Activated CD4-positive, alpha-beta memory T cell treated with anti-CD3 and anti-CD28 coated beads, Interleukin-2, amount 10 ng/mL, durations not matched to agents 7 days and 5 days (primary cell): ENCODE results near the gene PFKP. TPM values are rescaled to one million over a fixed set of nuclear protein-coding genes. Genes with fewer than 3 reads are reported as not detected.

Experiments
- CTCF ChIA-PET: fragments of 350-600 bp; sonication (Branson Sonifier 250); formaldehyde crosslinking; loops from one replicate; lab custom pipeline; 2021; ENCODE audit warnings: antibody characterized with exemption, inconsistent platforms; lab: Charles Lee
- POLR2A ChIA-PET: fragments of 350-600 bp; sonication (Branson Sonifier 250); formaldehyde crosslinking; loops from one replicate; lab custom pipeline; 2021; ENCODE audit warnings: antibody characterized with exemption; lab: Charles Lee
- DNase-seq: peaks from one replicate; pipeline ENCODE4 v3.0.0-alpha.2; 2020
- H3K27ac Mint-ChIP-seq: one replicate; pipeline ENCODE4 v1.8.0; 2021; ENCODE audit warnings: mild to moderate bottlenecking, mixed read lengths
- H3K27me3 Mint-ChIP-seq: one replicate; pipeline ENCODE4 v1.8.0; 2021; ENCODE audit warnings: mixed read lengths
- H3K36me3 Mint-ChIP-seq: one replicate; pipeline ENCODE4 v1.8.0; 2021; ENCODE audit warnings: low read depth, mixed read lengths
- H3K4me1 Mint-ChIP-seq: one replicate; pipeline ENCODE4 v1.8.0; 2021; ENCODE audit warnings: mixed read lengths
- H3K4me3 Mint-ChIP-seq: one replicate; pipeline ENCODE4 v1.8.0; 2021; ENCODE audit warnings: mild to moderate bottlenecking, mixed read lengths
- H3K9me3 Mint-ChIP-seq: one replicate; pipeline ENCODE4 v1.8.0; 2021; ENCODE audit warnings: mixed read lengths
- total RNA-seq, 2 experiments: library from RNA; stranded (reverse); gene quantifications; one replicate each; pipeline ENCODE4 v1.2.3, GENCODE V29; 2021

Gene PFKP
- total RNA-seq, 2 experiments from 2014 or later: 214 to 215 TPM

- peaks cover 8% of the 10 kb centered on the region for H3K27me3 Mint-ChIP-seq
- peak overlapping the region; percentile 81 for H3K27ac Mint-ChIP-seq
- DNase-seq: peak; percentile 37
- no peaks in the 10 kb centered on the region for H3K9me3 Mint-ChIP-seq
- H3K4me3 Mint-ChIP-seq: peak overlapping the region; percentile 92
- peaks cover 40% of the 10 kb centered on the region for H3K36me3 Mint-ChIP-seq
- ChIA-PET CTCF (interaction anchor here (1.1 kb wide), 1 partner anchor 28 kb away, joined by 3 read pairs; no protein-coding TSS in a partner anchor), POLR2A (interaction anchor here (1.0 to 8.3 kb wide), 6 partner anchors 11 to 105 kb away, joined by 4 to 51 read pairs (median 5); partner anchors contain the start of gene PITRM1)
- peaks cover 36% of the 10 kb centered on the region for H3K4me1 Mint-ChIP-seq
These were observed 471 bp downstream of the PFKP start for GRCh38 chr10:3067859-3068179.

- H3K4me3 Mint-ChIP-seq: peak overlapping the region; percentile 92
- H3K9me3 Mint-ChIP-seq: no peaks in the 10 kb centered on the region
- CTCF ChIA-PET: interaction anchor here (1.1 kb wide), 1 partner anchor 27 kb away, joined by 3 read pairs; no protein-coding TSS in a partner anchor
- H3K27me3 Mint-ChIP-seq: peaks cover 8% of the 10 kb centered on the region
- H3K4me1 Mint-ChIP-seq: peaks cover 41% of the 10 kb centered on the region
- peaks cover 44% of the 10 kb centered on the region for H3K36me3 Mint-ChIP-seq
- POLR2A ChIA-PET: interaction anchor here (1.0 to 8.3 kb wide), 6 partner anchors 10 to 104 kb away, joined by 4 to 51 read pairs (median 5); partner anchors contain the start of gene PITRM1
- peak; percentile 69 for DNase-seq
- peak overlapping the region; percentile 81 for H3K27ac Mint-ChIP-seq
These were observed 1.0 kb downstream of the PFKP start for GRCh38 chr10:3068201-3068967.

GRCh38 chr10:3068968-3069737 lies 1.8 kb downstream of the PFKP start:
- POLR2A ChIA-PET: interaction anchor here (1.2 to 8.3 kb wide), 5 partner anchors 9 to 26 kb away, joined by 4 to 51 read pairs (median 15); no protein-coding TSS in a partner anchor
- Mint-ChIP-seq H3K4me1 (peaks cover 49% of the 10 kb centered on the region), H3K9me3 (no peaks in the 10 kb centered on the region), H3K36me3 (peaks cover 51% of the 10 kb centered on the region), H3K4me3 (peak overlapping the region; percentile 92), H3K27ac (peak overlapping the region; percentile 75), H3K27me3 (peaks cover 8% of the 10 kb centered on the region)
- CTCF ChIA-PET: interaction anchor here (1.1 to 1.3 kb wide), 2 partner anchors 22 to 26 kb away, joined by 3 to 4 read pairs; no protein-coding TSS in a partner anchor
- DNase-seq: peak; percentile 31

DNA sequence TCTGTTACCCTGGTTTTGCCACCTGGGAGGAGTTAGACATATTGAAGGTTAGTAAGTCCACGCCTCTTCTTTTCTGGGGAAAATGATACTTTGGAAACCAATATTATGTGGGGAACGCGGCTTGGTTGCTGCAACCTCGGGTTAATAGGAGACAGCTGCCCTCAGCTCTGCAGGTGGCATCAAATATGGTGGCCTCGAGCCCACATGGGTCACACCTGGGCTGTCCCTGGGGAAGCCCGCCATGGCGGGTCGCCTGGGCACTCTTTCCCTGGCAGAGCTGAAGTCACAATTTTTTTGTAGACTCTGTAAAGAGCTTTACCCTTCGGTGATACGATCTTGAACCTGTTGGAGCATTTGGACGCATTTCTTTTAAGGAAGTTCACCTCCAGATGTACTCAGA lies 2.5 kb downstream of the PFKP start:
- peaks cover 8% of the 10 kb centered on the region for H3K27me3 Mint-ChIP-seq
- peak overlapping the region; percentile 75 for H3K27ac Mint-ChIP-seq
- no peaks in the 10 kb centered on the region for H3K9me3 Mint-ChIP-seq
- DNase-seq: no peak
- H3K4me3 Mint-ChIP-seq: peak overlapping the region; percentile 84
- POLR2A ChIA-PET: interaction anchor here (1.5 to 8.3 kb wide), 4 partner anchors 11 to 103 kb away, joined by 10 to 51 read pairs (median 23); partner anchors contain the start of gene PITRM1
- CTCF ChIA-PET: interaction anchor here (0.8 to 1.3 kb wide), 3 partner anchors 21 to 25 kb away, joined by 3 to 4 read pairs (median 3); no protein-coding TSS in a partner anchor
- H3K4me1 Mint-ChIP-seq: peaks cover 54% of the 10 kb centered on the region
- H3K36me3 Mint-ChIP-seq: peaks cover 58% of the 10 kb centered on the region

DNA sequence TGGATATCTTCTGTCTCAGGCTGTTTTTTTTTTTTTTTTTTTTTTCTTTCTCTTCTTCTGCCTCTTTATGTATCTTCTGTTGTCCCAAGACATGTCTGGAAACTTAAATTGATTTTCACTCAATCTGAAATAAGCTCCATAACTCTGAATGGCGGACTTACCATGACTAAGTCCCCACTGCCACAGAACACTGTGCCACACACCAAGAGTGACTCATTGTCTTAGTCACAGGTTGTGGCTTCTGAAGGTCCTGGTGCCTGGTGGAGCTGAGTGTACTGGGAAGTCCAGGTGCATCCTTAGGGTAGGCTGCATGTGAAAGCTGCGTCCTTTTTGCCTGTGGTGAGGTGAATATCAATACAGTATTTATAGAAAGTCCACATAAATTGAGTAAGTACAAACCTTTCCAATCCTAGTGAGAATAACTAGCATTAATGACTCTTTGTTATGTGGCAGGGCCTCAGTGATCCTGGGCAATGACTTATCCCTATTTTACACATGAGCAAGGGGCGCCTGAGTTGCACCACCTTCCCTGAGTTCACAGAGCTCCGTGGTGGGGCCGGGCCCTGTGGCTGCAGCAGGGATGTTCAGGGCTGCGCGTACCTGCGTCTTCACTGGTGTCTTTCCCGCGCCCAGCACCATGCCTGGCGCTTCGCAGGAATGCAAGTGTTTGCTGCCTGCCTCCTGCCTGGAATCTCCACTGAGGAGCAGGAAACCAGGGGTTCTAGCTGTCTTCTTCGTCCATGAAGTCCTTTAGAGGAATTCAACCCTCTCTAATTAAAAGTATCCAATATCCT lies 4.3 kb downstream of the PFKP start:
- Mint-ChIP-seq H3K27ac (peak overlapping the region; percentile 36), H3K36me3 (peaks cover 71% of the 10 kb centered on the region), H3K27me3 (no peaks in the 10 kb centered on the region), H3K9me3 (no peaks in the 10 kb centered on the region), H3K4me1 (peaks cover 62% of the 10 kb centered on the region), H3K4me3 (peak overlapping the region; percentile 19)
- POLR2A ChIA-PET: interaction anchor here (0.7 to 8.3 kb wide), 6 partner anchors 9 to 101 kb away, joined by 3 to 51 read pairs (median 12); partner anchors contain the start of gene PITRM1
- peak; percentile 55 for DNase-seq
- CTCF ChIA-PET: interaction anchor here (0.6 to 1.2 kb wide), 4 partner anchors 18 to 203 kb away, joined by 3 to 4 read pairs (median 4); no protein-coding TSS in a partner anchor

DNA sequence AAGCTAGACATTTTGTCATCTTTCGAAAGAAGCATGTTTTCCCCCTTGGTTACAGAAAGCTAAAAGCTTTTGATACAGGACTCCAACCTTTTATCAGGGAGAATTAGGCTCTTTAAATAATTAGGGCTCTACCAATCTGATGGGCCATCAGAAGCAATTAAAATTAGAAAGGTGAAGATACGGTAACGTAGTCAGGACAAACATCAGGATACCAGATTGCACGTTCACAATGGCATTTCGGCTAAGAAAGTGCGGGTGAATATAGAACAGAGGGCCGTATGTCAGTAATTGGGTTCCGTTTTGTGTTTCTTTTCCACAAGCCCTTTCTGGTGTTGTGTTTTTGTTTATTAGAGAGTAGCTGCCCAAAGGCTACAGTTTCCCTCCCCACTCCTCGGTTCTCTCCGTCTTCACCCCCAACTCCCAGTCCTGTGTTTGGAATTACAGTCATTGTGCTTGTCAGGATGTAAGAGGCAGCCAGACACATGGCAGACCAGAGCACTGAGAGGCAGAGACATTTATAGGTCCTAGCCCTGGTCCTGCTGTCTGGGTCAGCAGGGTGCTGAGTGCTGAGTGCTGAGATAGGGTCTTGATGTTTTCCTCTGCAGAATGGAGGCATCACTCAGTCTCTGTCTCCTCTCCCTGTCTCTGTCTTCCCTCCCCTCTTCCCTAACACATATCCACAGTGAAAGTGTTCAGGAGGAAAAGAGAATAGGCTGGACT lies 5.5 kb downstream of the PFKP start:
- ChIA-PET CTCF (interaction anchor here (0.6 kb wide), 1 partner anchor 202 kb away, joined by 3 read pairs; no protein-coding TSS in a partner anchor), POLR2A (interaction anchor here (3.5 to 8.3 kb wide), 3 partner anchors 8 to 23 kb away, joined by 14 to 51 read pairs (median 32); no protein-coding TSS in a partner anchor)
- peak overlapping the region; percentile 13 for H3K27ac Mint-ChIP-seq

DNA sequence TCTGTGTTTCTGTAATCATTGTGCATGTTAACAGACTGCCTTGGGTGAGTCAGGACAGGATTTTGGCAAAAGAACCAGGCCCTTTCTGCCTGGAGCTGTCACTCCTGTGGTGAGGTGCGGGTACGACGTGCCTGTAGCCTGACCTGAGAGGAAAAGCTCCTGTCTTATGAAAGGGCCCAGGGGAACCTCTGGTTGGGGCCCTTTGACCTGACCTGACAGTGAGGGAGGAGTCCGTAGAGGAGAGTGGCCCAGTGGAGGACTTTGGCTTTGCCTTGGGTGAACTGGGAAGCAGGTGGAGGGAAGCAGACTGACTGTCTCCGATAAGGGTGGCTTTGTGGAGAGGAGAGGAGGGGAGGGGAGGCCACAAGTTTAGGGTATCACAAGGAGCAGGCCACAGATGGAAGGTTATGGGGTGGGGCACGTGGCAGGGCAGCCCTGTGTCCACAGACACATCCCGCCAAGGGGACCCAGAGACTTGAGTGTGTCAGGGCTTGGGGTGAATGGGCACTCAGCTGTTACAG lies 6.9 kb downstream of the PFKP start:
- POLR2A ChIA-PET: interaction anchor here (0.9 to 8.3 kb wide), 3 partner anchors 9 to 21 kb away, joined by 3 to 51 read pairs (median 4); no protein-coding TSS in a partner anchor
- CTCF ChIA-PET: no interaction called here
- H3K27me3 Mint-ChIP-seq: no peaks in the 10 kb centered on the region
- DNase-seq: no peak
- no peaks in the 10 kb centered on the region for H3K9me3 Mint-ChIP-seq
- H3K27ac Mint-ChIP-seq: peak overlapping the region; percentile 24
- peaks cover 68% of the 10 kb centered on the region for H3K4me1 Mint-ChIP-seq
- peaks cover 77% of the 10 kb centered on the region for H3K36me3 Mint-ChIP-seq
- H3K4me3 Mint-ChIP-seq: no peak overlapping the region

More for the DNA sequence above, 5.5 kb downstream of the PFKP start:
- Mint-ChIP-seq H3K9me3 (no peaks in the 10 kb centered on the region), H3K36me3 (peaks cover 77% of the 10 kb centered on the region), H3K4me3 (no peak overlapping the region), H3K27me3 (no peaks in the 10 kb centered on the region), H3K4me1 (peaks cover 66% of the 10 kb centered on the region)
- no peak for DNase-seq

- Mint-ChIP-seq H3K36me3 (peaks cover 74% of the 10 kb centered on the region), H3K4me3 (no peak overlapping the region), H3K9me3 (no peaks in the 10 kb centered on the region), H3K27ac (no peak overlapping the region), H3K4me1 (peaks cover 64% of the 10 kb centered on the region), H3K27me3 (no peaks in the 10 kb centered on the region)
- POLR2A ChIA-PET: interaction anchor here (8.3 kb wide), 1 partner anchor 17 kb away, joined by 51 read pairs; no protein-coding TSS in a partner anchor
- CTCF ChIA-PET: no interaction called here
- no peak for DNase-seq
These were observed 7.7 kb downstream of the PFKP start for GRCh38 chr10:3074985-3075600.

DNA sequence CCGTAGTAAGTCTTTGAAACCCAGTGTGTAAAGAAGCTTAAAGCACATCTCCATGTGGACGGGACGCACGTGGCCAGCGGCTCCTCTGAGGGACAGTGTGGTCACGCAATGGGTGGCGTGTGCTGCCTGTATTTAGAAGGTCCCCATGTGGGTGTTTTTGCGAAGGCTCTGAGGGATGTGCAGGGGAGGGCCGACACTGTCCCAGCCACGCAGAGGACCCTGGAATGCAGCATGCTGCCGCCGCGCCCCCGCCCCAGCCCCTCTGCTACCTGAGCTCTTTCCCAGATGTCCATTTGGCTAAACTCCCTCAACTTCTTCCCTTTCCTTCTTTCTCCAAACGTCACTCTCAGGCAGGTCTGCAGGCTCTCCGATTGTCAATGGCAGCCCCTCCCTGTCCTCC lies 8.8 kb downstream of the PFKP start:
- ChIA-PET POLR2A (interaction anchor here (1.2 kb wide), 2 partner anchors 15 to 20 kb away, joined by 3 to 5 read pairs; no protein-coding TSS in a partner anchor), CTCF (no interaction called here)
- no peak for DNase-seq
- H3K4me1 Mint-ChIP-seq: peaks cover 61% of the 10 kb centered on the region
- no peak overlapping the region for H3K27ac Mint-ChIP-seq
- H3K9me3 Mint-ChIP-seq: no peaks in the 10 kb centered on the region
- peaks cover 70% of the 10 kb centered on the region for H3K36me3 Mint-ChIP-seq
- H3K27me3 Mint-ChIP-seq: no peaks in the 10 kb centered on the region
- H3K4me3 Mint-ChIP-seq: no peak overlapping the region

DNA sequence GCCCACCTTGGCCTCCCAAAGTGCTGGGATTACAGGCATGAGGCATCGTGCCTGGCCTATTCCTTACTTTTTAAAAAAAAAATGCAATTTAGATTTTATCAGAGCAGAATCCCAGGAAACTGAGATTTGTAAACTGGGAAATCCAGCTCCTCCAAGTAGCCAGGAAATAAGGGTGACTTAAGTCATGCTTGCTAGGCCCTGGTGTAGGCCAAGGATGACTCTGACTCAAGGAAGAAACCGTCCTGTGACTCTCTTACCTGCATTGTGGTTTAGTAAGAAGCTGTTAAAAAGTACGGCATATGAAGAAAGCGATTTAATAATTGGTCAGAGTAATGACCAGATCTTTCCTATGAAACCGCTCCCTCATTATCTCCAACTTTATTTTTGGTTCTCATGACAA lies 10.2 kb downstream of the PFKP start:
- CTCF ChIA-PET: no interaction called here
- Mint-ChIP-seq H3K36me3 (peaks cover 56% of the 10 kb centered on the region), H3K9me3 (no peaks in the 10 kb centered on the region), H3K27ac (no peak overlapping the region), H3K4me3 (no peak overlapping the region), H3K4me1 (peaks cover 50% of the 10 kb centered on the region), H3K27me3 (no peaks in the 10 kb centered on the region)
- POLR2A ChIA-PET: interaction anchor here (1.2 to 1.4 kb wide), 2 partner anchors 14 to 18 kb away, joined by 3 to 5 read pairs; no protein-coding TSS in a partner anchor
- DNase-seq: no peak
